GM12878 (cell line): ENCODE results near the gene VIP. TPM values are rescaled to one million over a fixed set of nuclear protein-coding genes. Genes with fewer than 3 reads are reported as not detected.

Source experiments
- BMI1 ChIP-seq: fragments of 450-650 bp; IDR thresholded peaks from 2 replicates; pipeline ENCODE4 v1.6.1; 2016; ENCODE audit warnings: mild to moderate bottlenecking, moderate library complexity, borderline replicate concordance
- CEBPB ChIP-seq, 2 experiments: fragments of 150-350 bp in 1 of 2; IDR thresholded peaks; 2 replicates each; pipeline ENCODE4 v1.6.1; 2012 to 2014; ENCODE audit warnings: low read depth in 2 of 2, low read length in 2 of 2, borderline replicate concordance in 1 of 2, inconsistent platforms in 1 of 2
- IRF5 ChIP-seq: fragments of 450-650 bp; IDR thresholded peaks from 2 replicates; pipeline ENCODE4 v1.6.1; 2017; ENCODE audit warnings: borderline replicate concordance
- JUNB ChIP-seq: IDR thresholded peaks from 2 replicates; pipeline ENCODE4 v1.6.1; 2016; ENCODE audit warnings: antibody characterized with exemption, mild to moderate bottlenecking
- PBX3 ChIP-seq: IDR thresholded peaks from 2 replicates; pipeline ENCODE4 v1.6.1; 2011; ENCODE audit warnings: mild to moderate bottlenecking, low read depth, low read length, moderate library complexity; ENCODE audit not compliant: insufficient replicate concordance
- SP1 ChIP-seq: IDR thresholded peaks from one replicate; pipeline ENCODE4 v1.6.1; 2011; ENCODE audit warnings: low read depth, low read length
- TAF1 ChIP-seq: IDR thresholded peaks from 2 replicates; pipeline ENCODE4 v1.6.1; 2011; ENCODE audit warnings: mild to moderate bottlenecking, low read depth, low read length, borderline replicate concordance
- ZNF687 ChIP-seq: fragments of 450-650 bp; IDR thresholded peaks from 2 replicates; pipeline ENCODE4 v1.6.1; 2017; ENCODE audit warnings: mild to moderate bottlenecking, moderate library complexity
- polyA plus RNA-seq, 11 experiments: library from polyadenylated mRNA; depleted of rRNA in 4 of 11; unstranded in 6 of 11; stranded (reverse) in 5 of 11; fragments of >200 nt; fragmentation: Nextera tagmentation in 4 of 11; fragmentation: Illumina TruSeq in 1 of 11; extraction: Ambion mirVana in 4 of 11; extraction: Trizol in 1 of 11; gene quantifications; 1 replicate in 1 of 11; 2 replicates in 10 of 11; pipeline versions ENCODE4 v1.2.1 to v1.2.3, GENCODE V29; 2011 to 2016; ENCODE audit warnings: inconsistent platforms in 2 of 11, missing spikeins in 2 of 11, low read depth in 1 of 11
- total RNA-seq, 4 experiments: library from RNA; depleted of rRNA in 3 of 4; stranded (reverse); fragments of >200 nt in 3 of 4; fragmentation: Illumina TruSeq in 1 of 4; extraction: Trizol in 1 of 4; gene quantifications; 2 replicates each; pipeline versions ENCODE4 v1.2.1 to v1.2.3, GENCODE V29; 2013 to 2021

VIP gene
- total and polyA plus RNA-seq, 10 of the 15 experiments (the other 5 are each of a cell fraction or from before 2014, with no cell fraction given), result 0.23 TPM; not detected in 9

GRCh38 chr6:152726313-152726712 lies 24.3 kb upstream of the VIP start (continued):
- TF ChIP-seq TAF1 (no peak), IRF5 (no peak), PBX3 (no peak), ZNF687 (no peak), SP1 (no peak), CEBPB (IDR thresholded peaks at IDR 0.05; ENCODE audit: borderline replicate concordance in 1 of 2, low read depth in 2 of 2, low read length in 2 of 2) (no peak), BMI1 (no peak), JUNB (no peak)
- TF ChIP-seq, all 136 proteins: peak for 0
